Right cardiac atrium (tissue), 5 donors: ENCODE results near the gene ATP6V0A4. TPM values are rescaled to one million over a fixed set of nuclear protein-coding genes. Genes with fewer than 3 reads are reported as not detected.

ENCODE experiments used
- ATAC-seq, 2 donors: fragments of 200-7000 bp; cut with Tn5 transposase; one replicate each; pipeline versions ENCODE4 v1.8.0 to v1.9.1; 2020; ENCODE audit warnings: moderate library complexity in 2 of 2, mild to moderate bottlenecking in 1 of 2
- DNase-seq, 3 donors: peaks; one replicate each; pipeline ENCODE4 v3.0.0-alpha.2; 2020
- H3K27ac ChIP-seq: one replicate; pipeline ENCODE4 v1.5.1; 2013; ENCODE audit warnings: mild to moderate bottlenecking, low read length, control low read depth, moderate library complexity
- H3K27me3 ChIP-seq: one replicate; pipeline ENCODE4 v1.6.1; 2013; ENCODE audit not compliant: control insufficient read depth, insufficient read depth
- H3K4me1 ChIP-seq: one replicate; pipeline ENCODE4 v1.6.1; 2013; ENCODE audit warnings: low read length; ENCODE audit not compliant: control insufficient read depth, insufficient read depth
- H3K4me3 ChIP-seq: one replicate; pipeline ENCODE4 v1.5.1; 2013; ENCODE audit warnings: low read length, control low read depth
- H3K9me3 ChIP-seq: one replicate; pipeline ENCODE4 v1.6.1; 2013; ENCODE audit warnings: low read length; ENCODE audit not compliant: control insufficient read depth
- WGBS: extraction: QIAGEN DNeasy Blood & Tissue Kit; methylation state at CpG from one replicate; pipeline ENCODE4 v1.1.7; 2013; 5-methylcytosine and 5-hydroxymethylcytosine counted together
- intact Hi-C, 4 donors: fragments of 100-400 bp; cut with DNase I; formaldehyde crosslinking; loops; one replicate each; pipeline versions ENCODE4 v1.11.0 to v1.14.0; 2022 to 2023
- polyA plus RNA-seq: library from polyadenylated mRNA; stranded (reverse); fragments of 200-250 nt; gene quantifications from one replicate; pipeline ENCODE4 v1.2.3, GENCODE V29; 2013
- total RNA-seq, 4 donors: library from RNA; stranded (reverse); fragmentation: NEBNext Ultra II Directional; extraction: Animal tissue kit (Norgen Biotek cat#: 25700); gene quantifications; one replicate each; pipeline ENCODE4 v1.2.1, GENCODE V29; 2021
- donor health status: healthy with polysubstance abuse.
- donor health status: DM: no; HTN: yes; CAD: no.
- donor health status: DM: no; HTN: no; CAD: no.
- donor health status: DM: no; HTN: yes; CAD: no; lungs with severe emphysema.
- donor health status: DM: yes; HTN: yes; CAD: no.

Gene ATP6V0A4
- total and polyA plus RNA-seq, 5 donors, result not detected

DNA sequence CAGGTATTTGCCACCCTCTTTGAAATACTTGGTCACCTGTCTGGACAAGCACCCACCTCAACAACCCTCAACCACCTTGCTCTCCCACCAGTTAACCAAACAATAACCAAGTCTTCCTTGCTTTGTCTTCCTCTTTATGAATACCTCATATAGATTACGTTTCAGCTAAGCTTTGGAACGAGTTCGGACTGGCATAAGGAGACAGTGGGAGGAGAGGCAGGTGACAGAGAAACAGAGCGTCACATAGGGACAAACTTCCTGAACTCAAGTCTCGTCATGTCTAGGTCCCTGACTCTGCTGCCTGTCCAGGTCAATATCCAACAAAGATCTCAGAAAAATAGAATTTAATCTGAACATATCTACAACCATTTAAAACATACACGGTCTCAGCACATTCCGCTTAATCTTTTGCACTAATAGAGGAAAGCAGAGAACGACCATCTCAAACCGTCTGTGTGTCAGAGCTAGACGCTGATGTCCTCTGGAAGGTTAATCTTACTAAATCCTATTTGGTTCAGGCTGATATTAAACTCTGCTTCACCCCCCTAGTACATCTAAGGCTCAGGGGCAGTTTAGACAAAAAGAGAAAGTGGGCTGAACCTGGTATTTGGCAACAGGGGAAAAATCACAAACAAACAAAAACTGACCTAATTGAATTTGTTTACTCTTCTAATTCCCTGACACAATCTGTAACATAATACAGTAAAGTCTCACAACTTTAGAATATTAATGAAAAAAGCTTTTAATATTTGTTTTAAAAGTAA, 70.5 kb downstream of the ATP6V0A4 start:
- Histone ChIP-seq H3K27ac (no peak overlapping the region), H3K4me1 (no peaks in the 10 kb centered on the region), H3K4me3 (no peak overlapping the region), H3K27me3 (no peaks in the 10 kb centered on the region), H3K9me3 (no peaks in the 10 kb centered on the region)
- intact Hi-C loops, result no loop called here
- DNase-seq, result no peak
- ATAC-seq, result no peak
- 75% methylated on average over 10 of the region's 10 CpGs for WGBS

DNA sequence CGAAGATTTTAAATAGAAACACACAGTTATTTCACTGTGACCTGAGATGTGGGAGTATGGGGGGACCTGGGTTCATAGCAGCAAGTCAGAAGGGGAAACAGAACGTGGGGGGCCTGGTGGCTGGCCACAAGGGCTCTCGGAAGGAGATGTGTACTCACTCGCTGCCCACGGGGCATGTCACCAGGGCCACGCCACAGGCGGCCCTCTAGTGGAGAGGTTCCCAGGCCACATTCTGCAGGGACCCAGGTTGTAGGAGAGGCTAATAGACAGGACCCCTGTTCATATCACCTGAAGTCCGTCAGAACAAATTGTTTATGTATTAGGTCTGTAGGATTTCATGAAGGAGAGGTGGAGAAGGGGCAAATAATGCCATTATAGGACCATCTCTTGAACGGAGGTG, 71.7 kb downstream of the ATP6V0A4 start:
- ATAC-seq (no peak), DNase-seq (no peak)
- H3K27ac ChIP-seq, result no peak overlapping the region
- H3K27me3 ChIP-seq, result no peaks in the 10 kb centered on the region
- H3K9me3 ChIP-seq, result no peaks in the 10 kb centered on the region
- WGBS, result 77% methylated on average over 9 of the region's 9 CpGs
- H3K4me1 ChIP-seq, result no peaks in the 10 kb centered on the region
- intact Hi-C loops, result no loop called here
- H3K4me3 ChIP-seq, result no peak overlapping the region

DNA sequence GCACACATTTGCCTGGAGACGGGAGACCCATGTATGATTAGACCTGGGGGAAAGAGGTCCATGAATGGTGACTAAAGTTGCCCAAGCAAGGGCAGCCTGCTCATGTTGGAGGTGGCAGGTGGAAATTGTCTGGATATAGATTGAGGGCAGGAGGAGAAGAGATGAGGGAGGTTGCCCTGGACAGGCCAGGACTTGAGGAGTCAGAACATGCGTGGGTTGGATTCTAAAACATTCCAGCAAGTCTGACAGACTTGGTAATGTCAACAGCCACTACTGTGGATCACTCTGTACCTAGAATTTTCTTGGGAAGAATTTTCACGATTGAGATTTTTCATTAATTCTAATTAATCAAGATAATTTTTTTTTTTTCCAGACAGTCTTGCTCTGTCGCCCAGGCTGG, 77.7 kb downstream of the ATP6V0A4 start:
- no peaks in the 10 kb centered on the region for H3K4me1 ChIP-seq
- DNase-seq, result no peak
- intact Hi-C loops, result no loop called here
- H3K4me3 ChIP-seq, result no peak overlapping the region
- no peaks in the 10 kb centered on the region for H3K27me3 ChIP-seq
- ATAC-seq, result no peak
- H3K27ac ChIP-seq, result no peak overlapping the region
- WGBS, result 82% methylated on average over 4 of the region's 4 CpGs
- H3K9me3 ChIP-seq, result no peaks in the 10 kb centered on the region

DNA sequence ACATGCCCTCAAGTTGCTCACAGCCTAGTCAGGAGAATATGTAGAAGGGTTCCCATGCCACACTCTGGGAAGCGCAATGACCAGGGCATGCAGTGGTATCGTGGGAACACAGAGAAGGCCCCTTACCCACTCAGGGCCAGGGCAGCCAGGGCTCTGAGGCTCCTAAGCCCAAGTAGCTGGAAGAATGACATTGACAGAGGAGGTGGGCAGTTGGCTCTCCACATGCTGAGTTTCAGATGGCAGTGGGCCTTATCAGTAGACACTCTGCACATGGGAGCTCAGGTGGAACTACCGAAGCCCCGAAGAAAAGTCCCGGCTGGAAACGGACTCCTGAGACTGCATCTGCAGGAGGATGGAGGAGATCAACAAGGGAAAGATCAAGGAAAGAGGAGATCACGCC, 81.1 kb downstream of the ATP6V0A4 start:
- Histone ChIP-seq H3K4me1 (no peaks in the 10 kb centered on the region), H3K9me3 (no peaks in the 10 kb centered on the region), H3K4me3 (no peak overlapping the region), H3K27ac (no peak overlapping the region), H3K27me3 (no peaks in the 10 kb centered on the region)
- DNase-seq (no peak), ATAC-seq (no peak)
- WGBS, result 94% methylated on average over 7 of the region's 7 CpGs
- intact Hi-C loops, result no loop called here

DNA sequence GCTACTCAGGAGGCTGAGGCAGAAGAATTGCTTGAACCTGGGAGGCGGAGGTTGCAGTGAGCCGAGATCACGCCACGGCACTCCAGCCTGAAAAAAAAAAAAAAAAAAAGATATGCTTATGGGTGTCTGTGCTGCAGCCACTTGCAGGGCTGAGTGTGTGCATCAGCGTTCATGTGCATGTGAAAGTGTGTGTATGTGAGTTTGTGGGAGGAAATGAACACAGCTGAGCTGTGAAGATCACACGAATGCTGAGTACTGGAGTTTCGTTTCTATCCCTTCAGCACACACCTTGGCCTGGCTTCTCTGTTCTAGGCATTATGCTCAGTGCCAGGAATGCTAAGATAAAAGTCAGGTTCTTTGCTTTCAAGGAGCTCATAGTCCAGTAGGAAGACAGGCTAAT, 84.8 kb downstream of the ATP6V0A4 start:
- no peak overlapping the region for H3K4me3 ChIP-seq
- no peak for DNase-seq
- no peaks in the 10 kb centered on the region for H3K9me3 ChIP-seq
- no peaks in the 10 kb centered on the region for H3K27me3 ChIP-seq
- WGBS, result 84% methylated on average over 7 of the region's 7 CpGs
- ATAC-seq, result no peak
- H3K4me1 ChIP-seq, result no peaks in the 10 kb centered on the region
- no peak overlapping the region for H3K27ac ChIP-seq
- intact Hi-C loops, result no loop called here

DNA sequence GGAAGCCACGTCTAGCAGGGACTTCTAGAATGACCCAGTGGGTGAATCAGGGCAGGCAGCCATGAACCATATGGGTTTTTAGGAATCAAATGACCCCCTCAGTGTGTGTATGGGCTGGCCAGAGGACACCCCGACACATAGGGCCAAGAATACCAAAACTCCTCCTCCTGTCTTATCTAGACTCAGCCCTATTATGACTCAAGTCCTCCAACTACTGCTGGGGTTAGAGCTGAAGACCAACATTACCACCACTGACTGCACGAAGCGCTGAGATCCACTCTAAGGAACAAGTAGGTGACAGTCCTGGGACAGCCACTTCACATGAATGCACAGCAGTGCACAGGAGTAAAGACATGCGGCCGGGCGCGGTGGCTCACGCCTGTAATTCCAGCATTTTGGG, 85.3 kb downstream of the ATP6V0A4 start:
- intact Hi-C loops, result no loop called here
- H3K9me3 ChIP-seq, result no peaks in the 10 kb centered on the region
- DNase-seq, result no peak
- H3K27me3 ChIP-seq, result no peaks in the 10 kb centered on the region
- no peak overlapping the region for H3K27ac ChIP-seq
- no peak for ATAC-seq
- WGBS, result 92% methylated on average over 9 of the region's 9 CpGs
- H3K4me3 ChIP-seq, result no peak overlapping the region
- no peaks in the 10 kb centered on the region for H3K4me1 ChIP-seq

DNA sequence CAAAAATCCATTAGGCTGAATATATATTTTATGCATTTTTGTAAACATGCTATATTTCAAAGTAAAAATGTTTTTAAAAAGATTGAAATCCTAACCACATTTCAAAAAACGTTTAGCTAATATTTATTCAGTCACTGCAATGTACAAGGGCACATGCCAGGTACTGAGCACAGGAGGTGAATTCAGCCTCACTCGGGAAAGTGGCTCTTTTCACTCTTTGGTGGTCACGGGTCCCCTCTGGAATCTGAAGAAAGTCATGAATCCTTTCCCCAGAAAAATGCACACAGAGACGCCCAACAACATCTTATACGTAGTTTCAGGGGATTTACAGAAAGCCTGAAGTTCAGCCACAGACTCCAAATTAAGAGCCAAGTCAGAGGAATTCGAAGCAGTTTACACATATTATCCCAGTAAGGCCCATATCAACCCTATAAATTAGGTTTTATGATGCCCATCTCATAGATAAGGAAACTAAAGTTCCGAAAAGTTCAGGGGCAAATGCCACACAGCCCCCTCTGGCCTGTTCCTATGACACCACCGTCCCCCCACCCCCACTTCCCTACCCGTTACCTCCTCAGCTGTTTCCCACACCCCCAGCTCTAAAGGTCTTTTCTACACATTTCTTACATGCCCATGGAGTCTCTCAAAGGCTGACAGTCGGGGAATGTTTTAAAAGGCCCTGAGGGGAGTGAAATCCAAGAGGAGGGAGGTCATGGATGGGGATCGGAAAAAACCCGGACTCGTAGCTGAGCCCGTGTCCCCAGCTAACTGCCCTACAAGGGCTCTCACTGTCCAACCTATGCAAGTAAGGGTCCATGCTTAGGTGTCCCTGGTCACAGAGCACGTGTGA, 87.2 kb downstream of the ATP6V0A4 start:
- DNase-seq (no peak), ATAC-seq (no peak)
- H3K4me3 ChIP-seq, result no peak overlapping the region
- 74% methylated on average over 15 of the region's 15 CpGs for whole genome bisulfite sequencing
- H3K27ac ChIP-seq, result no peak overlapping the region
- no peaks in the 10 kb centered on the region for H3K9me3 ChIP-seq
- H3K4me1 ChIP-seq, result no peaks in the 10 kb centered on the region
- no peaks in the 10 kb centered on the region for H3K27me3 ChIP-seq
- intact Hi-C loops, result no loop called here

DNA sequence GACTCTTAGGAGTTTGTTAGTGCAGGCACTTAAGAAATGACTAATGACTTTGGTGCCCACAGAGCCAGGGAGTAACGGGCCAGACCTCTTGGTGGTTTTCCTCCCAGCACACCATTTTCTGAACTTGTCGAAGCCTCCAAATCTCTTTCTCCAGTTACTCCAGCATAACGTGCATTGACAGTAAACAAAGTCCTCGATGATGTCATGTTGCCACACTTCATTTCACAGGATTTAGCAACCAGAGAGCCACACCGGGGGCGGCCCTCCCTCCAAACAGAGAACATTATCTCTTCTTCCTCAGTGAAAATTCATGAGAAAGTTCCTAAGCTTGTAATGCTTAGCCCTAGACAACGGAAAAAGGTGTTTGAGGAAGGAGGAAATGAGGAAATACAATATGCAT, 92.8 kb downstream of the ATP6V0A4 start:
- DNase-seq (no peak), ATAC-seq (no peak)
- intact Hi-C loops, result no loop called here
- 46% methylated on average over 7 of the region's 7 CpGs for WGBS
- Histone ChIP-seq H3K4me3 (no peak overlapping the region), H3K27ac (no peak overlapping the region), H3K4me1 (no peaks in the 10 kb centered on the region), H3K9me3 (no peaks in the 10 kb centered on the region), H3K27me3 (no peaks in the 10 kb centered on the region)

DNA sequence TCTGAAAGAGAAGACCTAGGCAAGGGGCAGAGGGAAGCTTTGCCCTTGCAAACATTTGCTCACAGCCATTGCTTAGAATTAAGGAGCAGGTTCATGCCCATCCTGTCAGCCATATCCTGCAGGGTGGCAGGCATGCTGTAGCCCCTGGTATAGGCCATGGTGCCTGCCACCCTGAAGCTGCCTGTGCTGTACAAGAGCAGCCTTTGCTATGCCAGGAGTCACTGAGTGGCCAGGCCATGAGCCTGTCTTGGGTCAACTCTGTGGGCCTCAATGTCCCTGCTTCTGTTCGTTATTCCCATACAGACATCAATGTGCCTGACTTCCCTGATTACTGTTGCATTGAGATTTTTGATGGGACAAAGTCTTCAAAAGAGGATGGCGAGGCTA, 96.5 kb downstream of the ATP6V0A4 start:
- Histone ChIP-seq H3K9me3 (no peaks in the 10 kb centered on the region), H3K4me1 (no peaks in the 10 kb centered on the region), H3K27ac (no peak overlapping the region), H3K4me3 (no peak overlapping the region), H3K27me3 (no peaks in the 10 kb centered on the region)
- no peak for ATAC-seq
- no peak for DNase-seq
- WGBS, result 92% methylated on average over 2 of the region's 2 CpGs
- intact Hi-C loops, result no loop called here

DNA sequence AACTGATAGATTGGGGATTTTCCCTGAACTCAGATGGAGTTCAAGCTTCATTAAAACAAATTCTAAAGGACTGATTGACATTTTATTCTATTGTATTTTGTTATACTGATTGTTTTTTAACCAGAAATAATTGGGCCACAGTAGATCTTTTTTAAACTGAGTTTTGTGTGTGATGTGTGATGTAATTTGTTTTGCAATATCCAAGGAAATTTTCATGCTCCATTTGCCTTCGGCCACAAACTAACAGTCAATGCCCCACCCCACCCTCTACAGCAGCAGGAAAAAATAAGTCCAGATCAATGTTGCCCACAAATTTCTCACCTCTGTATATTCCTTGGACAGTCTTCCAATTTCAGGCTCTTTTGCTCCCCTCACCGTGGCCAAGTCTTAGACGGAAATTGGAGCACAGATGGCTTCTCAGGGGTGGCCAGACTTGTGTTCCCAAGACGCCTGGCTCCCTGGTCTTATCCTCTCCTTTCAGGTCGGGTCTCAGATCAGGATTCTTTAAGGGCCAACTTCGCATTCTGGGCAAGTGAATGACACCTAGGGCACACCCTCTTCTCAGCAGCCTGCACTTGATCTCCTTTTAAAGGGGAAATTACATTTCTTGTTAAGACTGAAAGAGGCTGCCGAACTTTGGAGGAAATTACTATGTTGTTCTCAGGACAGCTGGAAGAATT, 97.0 kb downstream of the ATP6V0A4 start, which contains the start of gene SVOPL:
SVOPL (minus strand) TSS at position 506 of the 680 bp plus-strand sequence. CDS start 22,317 bp downstream, outside the sequence.
- ATAC-seq (no peak), DNase-seq (no peak)
- Histone ChIP-seq H3K4me1 (no peaks in the 10 kb centered on the region), H3K27ac (no peak within 1 kb of the TSS), H3K9me3 (no peaks in the 10 kb centered on the region), H3K4me3 (no peak within 1 kb of the TSS), H3K27me3 (no peaks in the 10 kb centered on the region)
- intact Hi-C loops, result no loop called here
- 64% methylated on average over 7 of the region's 7 CpGs for WGBS

DNA sequence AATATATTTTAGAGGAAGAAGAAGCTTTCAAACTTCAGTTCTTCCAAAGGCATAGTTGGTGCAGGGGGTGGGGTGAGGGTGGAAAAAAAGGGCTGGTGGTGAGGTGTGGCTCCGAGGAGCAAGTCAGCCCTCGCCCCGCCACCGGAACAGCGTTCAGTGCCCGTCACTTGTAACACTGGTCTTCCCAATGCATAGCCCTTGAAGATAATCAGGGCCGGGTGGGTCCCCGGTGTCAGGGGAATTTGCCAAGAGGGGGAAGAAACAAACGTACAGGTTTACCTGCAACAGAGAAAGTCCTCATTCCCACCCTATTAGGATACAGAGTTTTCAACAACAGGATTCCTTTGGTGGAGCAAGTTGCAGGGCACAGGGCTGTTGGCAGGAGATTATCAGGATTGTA, 98.3 kb downstream of the ATP6V0A4 start:
- Histone ChIP-seq H3K9me3 (no peaks in the 10 kb centered on the region), H3K27ac (no peak overlapping the region), H3K27me3 (no peaks in the 10 kb centered on the region), H3K4me3 (no peak overlapping the region), H3K4me1 (no peaks in the 10 kb centered on the region)
- intact Hi-C loops, result no loop called here
- DNase-seq, result no peak
- 81% methylated on average over 9 of the region's 9 CpGs for WGBS
- no peak for ATAC-seq
